H1 (cell line): Measurements from ENCODE around the gene RPTOR. TPM values are rescaled to one million over a fixed set of nuclear protein-coding genes. Genes with fewer than 3 reads are reported as not detected.

ENCODE experiments used
- EGR1 ChIP-seq: IDR thresholded peaks from 2 replicates; pipeline ENCODE4 v1.6.1; 2011; ENCODE audit warnings: low read depth, low read length, borderline replicate concordance
- NANOG ChIP-seq: IDR thresholded peaks from 2 replicates; pipeline ENCODE4 v1.6.1; 2011; ENCODE audit warnings: low read length, low read depth, mild to moderate bottlenecking, inconsistent platforms; ENCODE audit not compliant: insufficient read depth, poor library complexity, severe bottlenecking
- polyA plus RNA-seq, 7 experiments: library from polyadenylated mRNA; depleted of rRNA in 3 of 7; stranded (reverse) in 5 of 7; unstranded in 2 of 7; fragments of >200 nt in 5 of 7; fragments of 200-250 nt in 2 of 7; gene quantifications; 1 replicate in 5 of 7; 2 replicates in 1 of 7; 4 replicates in 1 of 7; pipeline versions ENCODE4 v1.2.1 to v1.2.3, GENCODE V29; 2011 to 2013; ENCODE audit warnings: missing spikeins in 2 of 7, mixed read lengths in 2 of 7
- total RNA-seq: library from RNA; stranded (reverse); fragmentation: NEBNext Ultra II Directional; extraction: Animal tissue kit (Norgen Biotek cat#: 25700); gene quantifications from 2 replicates; pipeline ENCODE4 v1.2.1, GENCODE V29; 2021

RPTOR gene
- total and polyA plus RNA-seq, 2 of the 8 experiments (the other 6 are each of a cell fraction or from before 2014, with no cell fraction given): 6.9 to 28.7 TPM

- no peak for TF ChIP-seq NANOG
- no peak for TF ChIP-seq EGR1
- TF ChIP-seq, all 59 proteins: peak for 0
These were observed 344.9 kb downstream of the RPTOR start (continued) for GRCh38 chr17:80889231-80890195.
